ENCODE data around the gene ANTXR1.

Gene ANTXR1

GRCh38 chr2:69033461-69034095 lies 20.6 kb downstream of the ANTXR1 start:
- DNase-seq (ENCODE audit: low spot score) = no peak
- Mint-ChIP-seq H3K4me3 (no peak overlapping the region), H3K27me3 (ENCODE audit: low read depth) (peaks cover 43% of the 10 kb centered on the region), H3K9me3 (no peaks in the 10 kb centered on the region), H3K4me1 (ENCODE audit: low read depth) (no peaks in the 10 kb centered on the region), H3K27ac (no peak overlapping the region), H3K36me3 (ENCODE audit: low read depth) (no peaks in the 10 kb centered on the region)

- Mint-ChIP-seq H3K27ac (no peak overlapping the region), H3K9me3 (no peaks in the 10 kb centered on the region), H3K4me3 (no peak overlapping the region), H3K4me1 (ENCODE audit: low read depth) (no peaks in the 10 kb centered on the region), H3K36me3 (ENCODE audit: low read depth) (no peaks in the 10 kb centered on the region), H3K27me3 (ENCODE audit: low read depth) (peaks cover 46% of the 10 kb centered on the region)
- DNase-seq (ENCODE audit: low spot score) = no peak
These were observed 21.1 kb downstream of the ANTXR1 start for GRCh38 chr2:69034122-69034521.

GRCh38 chr2:69034845-69035244 lies 21.9 kb downstream of the ANTXR1 start:
- no peak overlapping the region for H3K4me3 Mint-ChIP-seq
- no peak for DNase-seq (ENCODE audit: low spot score)
- H3K9me3 Mint-ChIP-seq = no peaks in the 10 kb centered on the region
- no peaks in the 10 kb centered on the region for H3K4me1 Mint-ChIP-seq (ENCODE audit: low read depth)
- H3K27ac Mint-ChIP-seq = no peak overlapping the region
- peaks cover 48% of the 10 kb centered on the region for H3K27me3 Mint-ChIP-seq (ENCODE audit: low read depth)
- H3K36me3 Mint-ChIP-seq (ENCODE audit: low read depth) = no peaks in the 10 kb centered on the region

- H3K4me3 Mint-ChIP-seq = no peak overlapping the region
- H3K27me3 Mint-ChIP-seq (ENCODE audit: low read depth) = peaks cover 49% of the 10 kb centered on the region
These were observed 23.9 kb downstream of the ANTXR1 start for GRCh38 chr2:69036926-69037325.

GRCh38 chr2:69041214-69041613 lies 28.2 kb downstream of the ANTXR1 start:
- no peak for DNase-seq (ENCODE audit: low spot score)
- Mint-ChIP-seq H3K27me3 (ENCODE audit: low read depth) (peaks cover 55% of the 10 kb centered on the region), H3K4me1 (ENCODE audit: low read depth) (no peaks in the 10 kb centered on the region), H3K9me3 (no peaks in the 10 kb centered on the region), H3K4me3 (no peak overlapping the region), H3K27ac (no peak overlapping the region), H3K36me3 (ENCODE audit: low read depth) (no peaks in the 10 kb centered on the region)

More at GRCh38 chr2:69036926-69037325, 23.9 kb downstream of the ANTXR1 start:
- H3K4me1 Mint-ChIP-seq (ENCODE audit: low read depth) = no peaks in the 10 kb centered on the region
- no peak overlapping the region for H3K27ac Mint-ChIP-seq
- no peak for DNase-seq (ENCODE audit: low spot score)
- no peaks in the 10 kb centered on the region for H3K9me3 Mint-ChIP-seq
- H3K36me3 Mint-ChIP-seq (ENCODE audit: low read depth) = no peaks in the 10 kb centered on the region

GRCh38 chr2:69043736-69044400 lies 30.9 kb downstream of the ANTXR1 start:
- Mint-ChIP-seq H3K27me3 (ENCODE audit: low read depth) (peaks cover 62% of the 10 kb centered on the region), H3K9me3 (no peaks in the 10 kb centered on the region), H3K4me1 (ENCODE audit: low read depth) (no peaks in the 10 kb centered on the region), H3K36me3 (ENCODE audit: low read depth) (no peaks in the 10 kb centered on the region), H3K4me3 (no peak overlapping the region), H3K27ac (no peak overlapping the region)
- no peak for DNase-seq (ENCODE audit: low spot score)

GRCh38 chr2:69046221-69046662 lies 33.3 kb downstream of the ANTXR1 start:
- no peak overlapping the region for H3K4me3 Mint-ChIP-seq
- H3K27me3 Mint-ChIP-seq (ENCODE audit: low read depth) = peaks cover 64% of the 10 kb centered on the region
- H3K36me3 Mint-ChIP-seq (ENCODE audit: low read depth) = no peaks in the 10 kb centered on the region
- no peak overlapping the region for H3K27ac Mint-ChIP-seq
- no peak for DNase-seq (ENCODE audit: low spot score)
- H3K4me1 Mint-ChIP-seq (ENCODE audit: low read depth) = no peaks in the 10 kb centered on the region
- no peaks in the 10 kb centered on the region for H3K9me3 Mint-ChIP-seq

- Mint-ChIP-seq H3K36me3 (ENCODE audit: low read depth) (no peaks in the 10 kb centered on the region), H3K4me1 (ENCODE audit: low read depth) (no peaks in the 10 kb centered on the region), H3K9me3 (no peaks in the 10 kb centered on the region), H3K27me3 (ENCODE audit: low read depth) (peaks cover 60% of the 10 kb centered on the region), H3K4me3 (no peak overlapping the region), H3K27ac (no peak overlapping the region)
- no peak for DNase-seq (ENCODE audit: low spot score)
These were observed 34.7 kb downstream of the ANTXR1 start for GRCh38 chr2:69047625-69048145.

GRCh38 chr2:69050802-69051201 lies 37.8 kb downstream of the ANTXR1 start:
- peaks cover 47% of the 10 kb centered on the region for H3K27me3 Mint-ChIP-seq (ENCODE audit: low read depth)
- H3K27ac Mint-ChIP-seq = no peak overlapping the region
- DNase-seq (ENCODE audit: low spot score) = no peak

GRCh38 chr2:69053416-69053965 lies 40.5 kb downstream of the ANTXR1 start:
- peaks cover 12% of the 10 kb centered on the region for H3K4me1 Mint-ChIP-seq (ENCODE audit: low read depth)
- no peak overlapping the region for H3K4me3 Mint-ChIP-seq
- no peak overlapping the region for H3K27ac Mint-ChIP-seq
- no peaks in the 10 kb centered on the region for H3K36me3 Mint-ChIP-seq (ENCODE audit: low read depth)
- H3K9me3 Mint-ChIP-seq = no peaks in the 10 kb centered on the region
- peaks cover 45% of the 10 kb centered on the region for H3K27me3 Mint-ChIP-seq (ENCODE audit: low read depth)
- no peak for DNase-seq (ENCODE audit: low spot score)

More at GRCh38 chr2:69050802-69051201, 37.8 kb downstream of the ANTXR1 start:
- no peaks in the 10 kb centered on the region for H3K36me3 Mint-ChIP-seq (ENCODE audit: low read depth)
- H3K4me3 Mint-ChIP-seq = no peak overlapping the region
- H3K4me1 Mint-ChIP-seq (ENCODE audit: low read depth) = peaks cover 12% of the 10 kb centered on the region
- no peaks in the 10 kb centered on the region for H3K9me3 Mint-ChIP-seq

- Mint-ChIP-seq H3K4me3 (no peak overlapping the region), H3K4me1 (ENCODE audit: low read depth) (peaks cover 12% of the 10 kb centered on the region), H3K27me3 (ENCODE audit: low read depth) (peaks cover 49% of the 10 kb centered on the region), H3K9me3 (no peaks in the 10 kb centered on the region), H3K36me3 (ENCODE audit: low read depth) (no peaks in the 10 kb centered on the region), H3K27ac (no peak overlapping the region)
- DNase-seq (ENCODE audit: low spot score) = peak; percentile 44
These were observed 41.5 kb downstream of the ANTXR1 start for GRCh38 chr2:69054431-69054830.

- peaks cover 52% of the 10 kb centered on the region for H3K27me3 Mint-ChIP-seq (ENCODE audit: low read depth)
These were observed 42.9 kb downstream of the ANTXR1 start for GRCh38 chr2:69055688-69056470.

GRCh38 chr2:69057660-69058059 lies 44.7 kb downstream of the ANTXR1 start:
- Mint-ChIP-seq H3K4me3 (no peak overlapping the region), H3K27me3 (ENCODE audit: low read depth) (peaks cover 62% of the 10 kb centered on the region), H3K27ac (no peak overlapping the region), H3K36me3 (ENCODE audit: low read depth) (no peaks in the 10 kb centered on the region), H3K4me1 (ENCODE audit: low read depth) (peaks cover 12% of the 10 kb centered on the region), H3K9me3 (no peaks in the 10 kb centered on the region)
- no peak for DNase-seq (ENCODE audit: low spot score)

More at GRCh38 chr2:69055688-69056470, 42.9 kb downstream of the ANTXR1 start:
- Mint-ChIP-seq H3K36me3 (ENCODE audit: low read depth) (no peaks in the 10 kb centered on the region), H3K4me1 (ENCODE audit: low read depth) (peaks cover 12% of the 10 kb centered on the region), H3K9me3 (no peaks in the 10 kb centered on the region), H3K4me3 (no peak overlapping the region), H3K27ac (no peak overlapping the region)
- no peak for DNase-seq (ENCODE audit: low spot score)
